ENCODE measurements around the gene GRM8.

The GRM8 gene

GRCh38 chr7:126658684-126659083 lies 594.1 kb downstream of the GRM8 start (continued):
- TF ChIP-seq ZNF8 (CRISPR knock-in tag; IDR thresholded peaks at IDR 0.05) = no peak
- TF ChIP-seq ZNF70 (CRISPR knock-in tag; IDR thresholded peaks at IDR 0.05) = no peak
- no peak for TF ChIP-seq TOX (CRISPR knock-in tag; IDR thresholded peaks at IDR 0.05; ENCODE audit: borderline replicate concordance)
- TF ChIP-seq OSR1 (CRISPR knock-in tag; IDR thresholded peaks at IDR 0.05) = no peak
- no peak for TF ChIP-seq ESRRG (CRISPR knock-in tag; IDR thresholded peaks at IDR 0.05)
- TF ChIP-seq ZFP3 (CRISPR knock-in tag; IDR thresholded peaks at IDR 0.05) = no peak
- TF ChIP-seq ZFP30 (CRISPR knock-in tag; IDR thresholded peaks at IDR 0.05) = no peak

- ATAC-seq = no peak
- TF ChIP-seq ZC3H10 (CRISPR knock-in tag; IDR thresholded peaks at IDR 0.05) = no peak
- TF ChIP-seq CREB5 (CRISPR knock-in tag; IDR thresholded peaks at IDR 0.05; ENCODE audit: low read depth) = no peak
- no peak for TF ChIP-seq ZFP30 (CRISPR knock-in tag; IDR thresholded peaks at IDR 0.05)
- no peak for TF ChIP-seq ZFP3 (CRISPR knock-in tag; IDR thresholded peaks at IDR 0.05)
- TF ChIP-seq, protein P1, sequence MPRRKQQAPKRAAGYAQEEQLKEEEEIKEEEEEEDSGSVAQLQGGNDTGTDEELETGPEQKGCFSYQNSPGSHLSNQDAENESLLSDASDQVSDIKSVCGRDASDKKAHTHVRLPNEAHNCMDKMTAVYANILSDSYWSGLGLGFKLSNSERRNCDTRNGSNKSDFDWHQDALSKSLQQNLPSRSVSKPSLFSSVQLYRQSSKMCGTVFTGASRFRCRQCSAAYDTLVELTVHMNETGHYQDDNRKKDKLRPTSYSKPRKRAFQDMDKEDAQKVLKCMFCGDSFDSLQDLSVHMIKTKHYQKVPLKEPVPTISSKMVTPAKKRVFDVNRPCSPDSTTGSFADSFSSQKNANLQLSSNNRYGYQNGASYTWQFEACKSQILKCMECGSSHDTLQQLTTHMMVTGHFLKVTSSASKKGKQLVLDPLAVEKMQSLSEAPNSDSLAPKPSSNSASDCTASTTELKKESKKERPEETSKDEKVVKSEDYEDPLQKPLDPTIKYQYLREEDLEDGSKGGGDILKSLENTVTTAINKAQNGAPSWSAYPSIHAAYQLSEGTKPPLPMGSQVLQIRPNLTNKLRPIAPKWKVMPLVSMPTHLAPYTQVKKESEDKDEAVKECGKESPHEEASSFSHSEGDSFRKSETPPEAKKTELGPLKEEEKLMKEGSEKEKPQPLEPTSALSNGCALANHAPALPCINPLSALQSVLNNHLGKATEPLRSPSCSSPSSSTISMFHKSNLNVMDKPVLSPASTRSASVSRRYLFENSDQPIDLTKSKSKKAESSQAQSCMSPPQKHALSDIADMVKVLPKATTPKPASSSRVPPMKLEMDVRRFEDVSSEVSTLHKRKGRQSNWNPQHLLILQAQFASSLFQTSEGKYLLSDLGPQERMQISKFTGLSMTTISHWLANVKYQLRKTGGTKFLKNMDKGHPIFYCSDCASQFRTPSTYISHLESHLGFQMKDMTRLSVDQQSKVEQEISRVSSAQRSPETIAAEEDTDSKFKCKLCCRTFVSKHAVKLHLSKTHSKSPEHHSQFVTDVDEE (CRISPR knock-in tag; IDR thresholded peaks at IDR 0.05) = no peak
- TF ChIP-seq ZNF8 (CRISPR knock-in tag; IDR thresholded peaks at IDR 0.05) = no peak
- TF ChIP-seq GLIS3 (CRISPR knock-in tag; IDR thresholded peaks at IDR 0.05) = no peak
- no peak for TF ChIP-seq ZNF565 (CRISPR knock-in tag; conservative IDR thresholded peaks at IDR 0.05; ENCODE audit: low read depth)
- TF ChIP-seq, protein P2, sequence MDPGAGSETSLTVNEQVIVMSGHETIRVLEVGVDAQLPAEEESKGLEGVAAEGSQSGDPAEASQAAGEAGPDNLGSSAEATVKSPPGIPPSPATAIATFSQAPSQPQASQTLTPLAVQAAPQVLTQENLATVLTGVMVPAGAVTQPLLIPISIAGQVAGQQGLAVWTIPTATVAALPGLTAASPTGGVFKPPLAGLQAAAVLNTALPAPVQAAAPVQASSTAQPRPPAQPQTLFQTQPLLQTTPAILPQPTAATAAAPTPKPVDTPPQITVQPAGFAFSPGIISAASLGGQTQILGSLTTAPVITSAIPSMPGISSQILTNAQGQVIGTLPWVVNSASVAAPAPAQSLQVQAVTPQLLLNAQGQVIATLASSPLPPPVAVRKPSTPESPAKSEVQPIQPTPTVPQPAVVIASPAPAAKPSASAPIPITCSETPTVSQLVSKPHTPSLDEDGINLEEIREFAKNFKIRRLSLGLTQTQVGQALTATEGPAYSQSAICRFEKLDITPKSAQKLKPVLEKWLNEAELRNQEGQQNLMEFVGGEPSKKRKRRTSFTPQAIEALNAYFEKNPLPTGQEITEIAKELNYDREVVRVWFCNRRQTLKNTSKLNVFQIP (CRISPR knock-in tag; IDR thresholded peaks at IDR 0.05; ENCODE audit: borderline replicate concordance, low read depth) = no peak
- TF ChIP-seq TCF4 (CRISPR knock-in tag; IDR thresholded peaks at IDR 0.05; ENCODE audit: borderline replicate concordance) = no peak
- no peak for TF ChIP-seq TOX (CRISPR knock-in tag; IDR thresholded peaks at IDR 0.05; ENCODE audit: borderline replicate concordance)
- no peak for TF ChIP-seq RARB (CRISPR knock-in tag; IDR thresholded peaks at IDR 0.05)
- TF ChIP-seq PPARA (CRISPR knock-in tag; IDR thresholded peaks at IDR 0.05; ENCODE audit: borderline replicate concordance) = no peak
- no peak for TF ChIP-seq ESRRG (CRISPR knock-in tag; IDR thresholded peaks at IDR 0.05)
- TF ChIP-seq ISL1 (CRISPR knock-in tag; IDR thresholded peaks at IDR 0.05) = no peak
- no peak for TF ChIP-seq SNAI2 (CRISPR knock-in tag; IDR thresholded peaks at IDR 0.05)
- TF ChIP-seq OSR1 (CRISPR knock-in tag; IDR thresholded peaks at IDR 0.05) = no peak
Measured at GRCh38 chr7:126657599-126658358, 595.0 kb downstream of the GRM8 start.

- no peak for ATAC-seq
Measured at GRCh38 chr7:126657137-126657536, 595.6 kb downstream of the GRM8 start.

More at GRCh38 chr7:126657137-126657536, 595.6 kb downstream of the GRM8 start:
- TF ChIP-seq ISL1 (CRISPR knock-in tag; IDR thresholded peaks at IDR 0.05) = no peak
- no peak for TF ChIP-seq ZNF565 (CRISPR knock-in tag; conservative IDR thresholded peaks at IDR 0.05; ENCODE audit: low read depth)
- TF ChIP-seq CSRNP3 (CRISPR knock-in tag; IDR thresholded peaks at IDR 0.05) = no peak
- TF ChIP-seq PPARA (CRISPR knock-in tag; IDR thresholded peaks at IDR 0.05; ENCODE audit: borderline replicate concordance) = no peak
- TF ChIP-seq, protein P3, sequence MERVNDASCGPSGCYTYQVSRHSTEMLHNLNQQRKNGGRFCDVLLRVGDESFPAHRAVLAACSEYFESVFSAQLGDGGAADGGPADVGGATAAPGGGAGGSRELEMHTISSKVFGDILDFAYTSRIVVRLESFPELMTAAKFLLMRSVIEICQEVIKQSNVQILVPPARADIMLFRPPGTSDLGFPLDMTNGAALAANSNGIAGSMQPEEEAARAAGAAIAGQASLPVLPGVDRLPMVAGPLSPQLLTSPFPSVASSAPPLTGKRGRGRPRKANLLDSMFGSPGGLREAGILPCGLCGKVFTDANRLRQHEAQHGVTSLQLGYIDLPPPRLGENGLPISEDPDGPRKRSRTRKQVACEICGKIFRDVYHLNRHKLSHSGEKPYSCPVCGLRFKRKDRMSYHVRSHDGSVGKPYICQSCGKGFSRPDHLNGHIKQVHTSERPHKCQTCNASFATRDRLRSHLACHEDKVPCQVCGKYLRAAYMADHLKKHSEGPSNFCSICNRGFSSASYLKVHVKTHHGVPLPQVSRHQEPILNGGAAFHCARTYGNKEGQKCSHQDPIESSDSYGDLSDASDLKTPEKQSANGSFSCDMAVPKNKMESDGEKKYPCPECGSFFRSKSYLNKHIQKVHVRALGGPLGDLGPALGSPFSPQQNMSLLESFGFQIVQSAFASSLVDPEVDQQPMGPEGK (CRISPR knock-in tag; IDR thresholded peaks at IDR 0.05; ENCODE audit: borderline replicate concordance) = no peak
- TF ChIP-seq, protein P2 (CRISPR knock-in tag; IDR thresholded peaks at IDR 0.05; ENCODE audit: borderline replicate concordance, low read depth) = no peak
- TF ChIP-seq OSR1 (CRISPR knock-in tag; IDR thresholded peaks at IDR 0.05) = no peak
- TF ChIP-seq CREB5 (CRISPR knock-in tag; IDR thresholded peaks at IDR 0.05; ENCODE audit: low read depth) = no peak
- TF ChIP-seq RARB (CRISPR knock-in tag; IDR thresholded peaks at IDR 0.05) = no peak
- TF ChIP-seq ZFP3 (CRISPR knock-in tag; IDR thresholded peaks at IDR 0.05) = no peak
- TF ChIP-seq SNAI2 (CRISPR knock-in tag; IDR thresholded peaks at IDR 0.05) = no peak
- no peak for TF ChIP-seq ARNTL (CRISPR knock-in tag; IDR thresholded peaks at IDR 0.05; ENCODE audit: borderline replicate concordance, low read depth)
- no peak for TF ChIP-seq ZFP30 (CRISPR knock-in tag; IDR thresholded peaks at IDR 0.05)
